HG02571 (cell line): Measurements from ENCODE around the gene USP13.
"Not testable (repeated sequence)": the region's sequence is repeated elsewhere in the genome, so short reads cannot be mapped to it uniquely, and the experiment has no call there.

ENCODE experiments used
- ATAC-seq: cut with Tn5 transposase; IDR thresholded peaks from one replicate; pipeline ENCODE4 v1.9.1; 2021; ENCODE audit warnings: mild to moderate bottlenecking, moderate library complexity; ENCODE audit not compliant: unreplicated experiment

Gene USP13

GRCh38 chr3:179775416-179776122 is 122.7 kb downstream of the USP13 start:
- ATAC-seq: no peak

- ATAC-seq: not testable (repeated sequence)
Measured at GRCh38 chr3:179782841-179783240, 130.0 kb downstream of the USP13 start.

- ATAC-seq: no peak
Measured at GRCh38 chr3:179788996-179789395, 136.2 kb downstream of the USP13 start.

- no peak for ATAC-seq
Measured at GRCh38 chr3:179791793-179792192, 139.0 kb downstream of the USP13 start.

- ATAC-seq: no peak
Measured at GRCh38 chr3:179794355-179794754, 141.5 kb downstream of the USP13 start.

- no peak for ATAC-seq
Measured at GRCh38 chr3:179796421-179796820, 143.6 kb downstream of the USP13 start.

- no peak for ATAC-seq
Measured at GRCh38 chr3:179797192-179797591, 144.4 kb downstream of the USP13 start.

GRCh38 chr3:179801263-179801662 is 148.4 kb downstream of the USP13 start:
- ATAC-seq: no peak

GRCh38 chr3:179801856-179802255 is 149.0 kb downstream of the USP13 start:
- no peak for ATAC-seq

GRCh38 chr3:179806177-179806576 is 153.3 kb downstream of the USP13 start:
- ATAC-seq: no peak

GRCh38 chr3:179807588-179807987 is 154.7 kb downstream of the USP13 start:
- no peak for ATAC-seq

- ATAC-seq: no peak
Measured at GRCh38 chr3:179809639-179810038, 156.8 kb downstream of the USP13 start.

- ATAC-seq: peak; percentile 83
Measured at GRCh38 chr3:179811321-179812095, 158.7 kb downstream of the USP13 start.

GRCh38 chr3:179812096-179812382 is 159.2 kb downstream of the USP13 start:
- no peak for ATAC-seq

- no peak for ATAC-seq
Measured at GRCh38 chr3:179819379-179819778, 166.5 kb downstream of the USP13 start.

GRCh38 chr3:179822296-179822695 is 169.5 kb downstream of the USP13 start:
- ATAC-seq: no peak

GRCh38 chr3:179825527-179826246 is 172.8 kb downstream of the USP13 start:
- no peak for ATAC-seq

- ATAC-seq: no peak
Measured at GRCh38 chr3:179826247-179826637, 173.4 kb downstream of the USP13 start.

- ATAC-seq: no peak
Measured at GRCh38 chr3:179828738-179829137, 175.9 kb downstream of the USP13 start.

GRCh38 chr3:179829401-179829800 is 176.6 kb downstream of the USP13 start:
- ATAC-seq: no peak

GRCh38 chr3:179832333-179832854 is 179.6 kb downstream of the USP13 start:
- no peak for ATAC-seq

- ATAC-seq: no peak
Measured at GRCh38 chr3:179833294-179833693, 180.5 kb downstream of the USP13 start.
